GM19397 (cell line): Measurements from ENCODE around the gene KRTAP10-10.
"Not testable (repeated sequence)": the region's sequence is repeated elsewhere in the genome, so short reads cannot be mapped to it uniquely, and the experiment has no call there.

ENCODE experiments used
- ATAC-seq: cut with Tn5 transposase; IDR thresholded peaks from one replicate; pipeline ENCODE4 v1.9.1; 2021; ENCODE audit warnings: mild to moderate bottlenecking, moderate library complexity; ENCODE audit not compliant: unreplicated experiment

The KRTAP10-10 gene

GRCh38 chr21:44681152-44681551, 44.0 kb downstream of the KRTAP10-10 start:
- ATAC-seq: no peak

- no peak for ATAC-seq
These were observed 44.9 kb downstream of the KRTAP10-10 start, which contains the start of gene KRTAP12-1 for GRCh38 chr21:44681861-44682579. TSS of gene KRTAP12-1 (minus strand) at chr21:44682163. CDS start at chr21:44682123, 40 bp downstream.

- ATAC-seq: no peak
These were observed 45.5 kb downstream of the KRTAP10-10 start for GRCh38 chr21:44682580-44683151.

- ATAC-seq: no peak
These were observed 46.9 kb downstream of the KRTAP10-10 start for GRCh38 chr21:44684077-44684476.

GRCh38 chr21:44684483-44684882, 47.3 kb downstream of the KRTAP10-10 start:
- ATAC-seq: no peak

- ATAC-seq: not testable (repeated sequence)
These were observed 47.9 kb downstream of the KRTAP10-10 start for GRCh38 chr21:44685050-44685449.

GRCh38 chr21:44686000-44686781, 49.0 kb downstream of the KRTAP10-10 start:
- no peak for ATAC-seq

- no peak for ATAC-seq
These were observed 49.8 kb downstream of the KRTAP10-10 start for GRCh38 chr21:44686843-44687561.

GRCh38 chr21:44687671-44688070, 50.5 kb downstream of the KRTAP10-10 start:
- no peak for ATAC-seq
